ENCODE data around the gene C1orf146.
"Not testable (repeated sequence)": the region's sequence is repeated elsewhere in the genome, so short reads cannot be mapped to it uniquely, and the experiment has no call there.

Gene C1orf146

GRCh38 chr1:92217721-92218120 lies at the start of gene C1orf146:
C1orf146 (plus strand) TSS chr1:92217915; CDS start chr1:92231421, 13,506 bp downstream.
- DNase-seq = no peak

DNA sequence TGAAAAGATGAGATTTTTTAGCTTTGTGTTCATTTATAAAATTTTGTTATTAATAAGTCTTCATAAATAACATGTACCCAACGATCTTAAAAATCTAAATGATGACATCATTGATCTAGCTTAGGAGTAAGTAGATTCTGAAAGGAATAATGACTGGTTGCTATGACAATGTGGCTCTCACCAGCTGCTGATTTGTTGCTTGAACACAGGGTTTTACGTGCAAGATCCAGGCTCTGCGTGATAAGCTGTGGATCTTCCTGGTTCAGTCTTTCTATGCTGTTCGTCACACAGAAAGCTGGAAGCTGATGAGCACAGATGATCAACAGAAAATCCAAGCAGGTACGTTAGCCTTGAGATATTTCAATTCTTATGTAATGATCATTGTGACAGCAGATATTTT lies 49.1 kb upstream of the C1orf146 start:
- DNase-seq = no peak

DNA sequence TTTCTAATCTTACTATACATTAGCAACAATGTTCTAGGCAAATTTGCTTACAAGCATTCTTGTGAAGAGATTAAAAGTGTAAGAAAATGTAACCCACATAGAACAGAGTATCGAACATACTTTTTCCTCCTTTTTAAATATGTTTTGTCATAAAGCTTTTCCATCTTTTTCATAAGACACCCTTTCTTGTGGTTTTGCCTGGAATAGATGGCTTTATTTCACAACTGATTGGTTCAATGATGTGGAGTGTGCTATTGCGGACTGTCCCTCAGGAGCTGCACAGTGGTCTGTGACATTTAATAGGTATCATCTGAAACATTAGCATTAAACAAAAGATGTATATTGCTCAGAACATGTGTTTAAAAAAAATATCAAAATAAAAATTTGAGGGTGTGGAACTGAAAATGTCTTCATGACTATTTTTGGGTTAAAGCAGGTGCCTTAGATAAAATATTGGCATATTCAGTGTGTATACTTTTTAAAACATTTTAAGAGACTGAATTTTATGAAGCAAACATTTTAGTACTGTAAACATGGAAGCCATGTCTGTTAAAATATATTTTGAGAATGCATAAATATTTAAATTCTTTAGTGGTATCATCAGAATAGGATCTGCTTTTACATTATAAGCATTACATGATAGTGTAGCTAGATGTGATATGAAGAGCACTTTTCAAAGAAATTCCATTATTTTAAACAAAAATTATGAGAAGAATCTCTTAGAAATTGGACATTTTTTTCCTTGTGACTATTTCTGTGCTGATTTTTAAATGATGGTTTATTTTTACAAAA lies 48.3 kb upstream of the C1orf146 start:
- no peak for DNase-seq

DNA sequence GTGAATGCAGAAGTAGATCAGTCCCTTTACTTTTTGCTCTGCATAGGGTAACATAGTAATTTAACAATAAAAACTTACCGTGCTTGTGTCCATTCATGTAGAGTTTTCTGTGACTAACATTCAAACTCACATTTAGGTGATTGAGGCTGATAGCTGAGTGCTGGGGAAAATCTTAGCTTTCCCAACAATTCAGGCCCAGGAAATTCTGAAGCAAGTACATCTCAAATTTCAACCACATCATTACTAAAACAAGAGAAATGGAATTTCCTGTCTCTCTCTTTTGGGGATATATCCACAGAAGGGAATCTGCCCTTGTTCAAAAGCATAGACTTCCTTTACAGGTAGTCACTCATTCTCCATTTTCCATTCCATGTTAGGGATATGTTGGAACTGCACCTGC lies 33.1 kb upstream of the C1orf146 start:
- no peak for DNase-seq

GRCh38 chr1:92186081-92186480 lies 31.6 kb upstream of the C1orf146 start:
- DNase-seq = no peak

GRCh38 chr1:92188436-92189255 lies 29.1 kb upstream of the C1orf146 start:
- DNase-seq = no peak

- DNase-seq = no peak
These were observed 26.0 kb upstream of the C1orf146 start for GRCh38 chr1:92191726-92192125.

DNA sequence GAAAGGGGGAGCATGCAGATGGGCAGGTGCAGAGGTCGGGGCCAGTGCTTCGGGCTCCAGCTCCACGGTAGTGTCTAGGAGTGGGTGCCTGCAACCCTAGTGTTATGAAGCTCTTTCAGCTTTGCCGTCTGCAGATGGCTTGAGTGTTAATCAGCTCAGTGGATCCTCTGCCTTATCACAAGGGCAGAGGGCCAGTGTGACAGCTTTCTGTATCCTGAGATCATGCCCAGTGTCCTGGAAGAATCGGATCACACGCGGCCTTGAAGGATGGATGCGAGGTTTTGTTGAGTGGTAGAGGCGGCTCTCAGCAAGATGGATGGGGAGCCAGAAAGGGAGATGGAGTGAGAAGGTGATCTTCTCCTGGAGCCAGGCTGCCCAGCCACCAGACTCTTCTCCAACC lies 25.5 kb upstream of the C1orf146 start:
- no peak for DNase-seq

DNA sequence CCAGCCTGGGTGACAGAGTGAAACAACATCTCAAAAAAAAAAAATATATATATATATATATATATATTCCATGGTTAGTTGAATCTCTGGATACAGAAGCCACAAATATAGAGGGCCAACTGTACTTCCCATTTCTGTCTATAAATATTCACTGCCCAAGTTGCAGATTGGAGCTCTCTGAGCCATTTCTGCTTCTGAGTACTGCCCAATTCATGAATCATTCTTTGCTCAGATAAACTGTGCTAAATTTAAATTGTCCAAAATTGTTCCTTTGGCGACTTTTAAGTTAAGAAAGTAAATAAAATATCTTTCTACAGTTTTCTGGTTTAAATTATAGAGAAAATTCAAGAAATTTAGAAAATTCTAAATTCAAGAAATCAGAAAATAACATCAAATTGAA lies 23.2 kb upstream of the C1orf146 start:
- DNase-seq = no peak

- DNase-seq = no peak
These were observed 15.7 kb upstream of the C1orf146 start for GRCh38 chr1:92201973-92202372.

DNA sequence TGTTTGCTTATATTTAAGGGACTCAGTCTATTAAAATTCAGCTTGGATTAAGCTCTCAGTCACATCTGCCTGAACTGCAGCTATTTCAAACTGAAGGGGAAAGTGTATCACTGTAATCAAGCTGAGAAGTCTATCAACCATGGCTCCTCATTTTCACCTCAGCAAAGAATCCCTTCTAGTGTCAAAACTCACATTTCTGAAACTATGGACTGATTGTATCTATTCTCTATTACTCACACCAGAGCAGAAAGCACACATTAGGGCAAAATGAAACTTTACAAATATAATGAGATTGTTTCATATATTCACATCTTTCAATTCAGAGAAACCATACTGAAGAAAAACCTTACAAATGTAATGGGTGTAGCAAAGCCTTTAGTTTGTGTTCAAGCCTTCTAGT lies 14.6 kb upstream of the C1orf146 start:
- DNase-seq = no peak

DNA sequence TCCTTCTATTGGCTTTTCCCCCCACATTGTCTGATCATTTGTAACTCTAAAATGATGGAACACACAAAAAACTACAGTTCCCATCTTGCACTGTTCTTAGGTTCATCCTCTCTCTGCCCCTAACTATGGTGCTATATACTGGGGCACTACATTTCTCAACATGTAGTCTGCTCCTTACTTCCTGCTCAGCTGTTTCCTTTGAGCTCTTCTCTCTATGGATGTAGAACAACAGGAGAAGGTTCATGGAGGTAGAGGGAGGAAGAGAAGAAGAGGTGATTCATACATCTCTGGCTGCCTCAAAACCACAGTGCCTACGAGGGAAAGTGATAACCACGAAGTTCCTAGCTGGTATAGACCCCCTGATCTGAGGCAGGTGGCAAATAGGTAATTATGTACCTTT lies 7.0 kb upstream of the C1orf146 start:
- no peak for DNase-seq

DNA sequence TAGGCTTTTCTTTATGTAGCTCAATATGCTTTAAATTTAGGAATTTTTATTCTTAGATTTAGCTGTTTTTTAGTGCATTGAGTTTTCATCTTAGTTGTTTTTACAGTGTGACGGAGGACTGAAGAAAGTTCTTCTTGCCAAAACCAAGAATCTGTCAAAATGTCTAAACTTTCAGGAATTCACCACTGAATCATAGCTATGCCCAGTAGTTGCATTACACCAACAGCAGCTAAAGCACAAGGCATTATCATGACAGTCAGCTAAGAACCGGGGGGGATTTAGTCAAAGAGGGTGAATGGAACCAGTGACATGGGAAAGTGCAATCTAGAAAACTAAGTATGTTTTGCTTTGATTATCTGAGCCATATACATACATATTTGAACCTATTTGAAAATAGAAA lies 6.5 kb upstream of the C1orf146 start:
- no peak for DNase-seq

- no peak for DNase-seq
These were observed 844 bp downstream of the C1orf146 start for GRCh38 chr1:92218559-92218958.

- no peak for DNase-seq
These were observed 1.3 kb downstream of the C1orf146 start for GRCh38 chr1:92219028-92219427.

DNA sequence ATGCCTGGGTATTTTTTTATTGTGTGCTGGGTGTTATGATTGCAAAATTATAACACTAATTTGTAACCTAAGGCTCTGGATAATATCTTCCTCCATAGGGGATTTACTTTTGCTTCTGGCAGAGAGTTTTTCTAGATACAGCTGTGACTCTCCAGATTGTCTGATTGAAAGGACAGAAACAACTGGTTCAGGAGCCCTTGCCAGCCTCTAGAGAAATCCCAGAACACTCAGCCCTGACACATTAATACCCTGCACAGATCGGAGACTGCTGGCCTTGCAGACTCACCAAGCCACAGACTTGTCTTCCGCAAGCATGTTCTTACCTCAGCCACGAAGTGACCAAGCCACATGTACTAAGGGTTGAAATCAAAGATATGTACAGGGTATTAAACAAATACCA lies 10.7 kb downstream of the C1orf146 start:
- no peak for DNase-seq

DNA sequence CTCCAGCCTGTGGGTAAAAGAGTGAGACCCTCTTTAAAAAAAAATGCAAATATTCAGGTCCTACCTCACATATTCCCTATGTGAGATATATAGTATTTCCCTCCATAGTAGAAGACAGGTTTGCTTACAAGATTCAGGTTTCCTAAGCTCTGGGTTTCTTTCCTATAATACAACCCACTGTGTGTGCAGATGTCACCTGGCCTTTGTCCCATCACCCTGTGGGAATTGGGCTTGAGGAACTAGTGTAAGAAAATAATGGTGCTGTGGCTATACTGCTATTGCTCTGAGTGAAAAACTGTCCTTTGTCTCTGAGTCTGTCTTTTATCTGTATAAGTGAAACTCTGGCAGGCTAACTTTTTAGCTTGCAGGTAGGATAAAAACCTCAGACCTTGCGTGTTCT lies 13.0 kb downstream of the C1orf146 start:
- no peak for DNase-seq

GRCh38 chr1:92240034-92240433 lies 22.3 kb downstream of the C1orf146 start:
- no peak for DNase-seq

DNA sequence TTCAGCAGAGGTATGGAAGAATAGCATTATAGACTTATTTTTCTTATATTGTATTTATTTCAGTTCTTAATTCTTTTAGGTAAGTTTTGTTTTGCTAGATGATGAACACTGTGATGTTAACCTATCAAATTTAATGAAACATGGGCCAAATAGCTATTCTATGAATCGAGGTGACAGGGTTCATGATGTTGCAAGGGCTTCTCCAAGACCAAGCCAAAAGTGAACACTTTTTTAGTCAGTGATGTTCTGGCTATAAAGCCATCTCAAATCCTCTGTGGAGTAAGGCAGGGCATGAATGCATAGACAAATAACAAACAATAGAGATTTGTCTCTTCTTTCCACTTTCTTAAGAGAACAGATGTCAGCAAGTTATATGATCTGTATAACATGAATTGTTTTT lies 26.7 kb downstream of the C1orf146 start:
- no peak for DNase-seq

DNA sequence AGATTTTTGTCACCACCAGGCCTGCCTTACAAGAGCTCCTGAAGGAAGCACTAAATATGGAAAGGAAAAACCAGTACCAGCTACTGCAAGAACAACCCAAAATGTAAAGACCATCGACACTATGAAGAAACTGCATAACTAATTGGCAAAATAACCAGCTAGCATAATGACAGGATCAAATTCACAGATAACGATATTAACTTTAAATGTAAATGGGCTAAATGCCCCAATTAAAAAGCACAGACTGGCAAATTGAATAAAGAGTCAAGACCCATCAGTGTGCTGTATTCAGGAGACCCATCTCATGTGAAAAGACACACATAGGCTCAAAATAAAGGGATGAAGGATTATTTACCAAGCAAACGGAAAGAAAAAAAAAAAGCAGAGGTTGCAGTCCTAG lies 37.0 kb downstream of the C1orf146 start:
- DNase-seq = not testable (repeated sequence)

GRCh38 chr1:92259350-92259749 lies 41.6 kb downstream of the C1orf146 start:
- no peak for DNase-seq

DNA sequence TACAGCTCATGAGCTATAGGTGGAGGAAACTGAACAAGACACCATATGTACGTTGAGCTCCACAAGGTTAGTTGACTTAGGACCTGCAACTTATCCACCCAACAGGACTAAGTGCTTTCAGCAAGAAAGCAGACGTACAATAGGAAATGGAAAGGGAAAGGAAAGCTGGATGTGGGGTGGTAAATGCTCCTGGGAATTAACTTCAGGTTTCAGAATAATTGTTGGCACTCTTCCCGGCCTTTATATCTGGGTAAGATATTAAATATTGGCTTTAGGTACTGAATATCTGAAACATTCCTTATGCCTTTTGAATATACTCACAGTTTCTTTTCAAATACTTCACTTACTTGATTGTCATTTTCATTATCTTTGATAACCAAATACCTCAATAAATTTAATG lies 44.8 kb downstream of the C1orf146 start:
- no peak for DNase-seq

DNA sequence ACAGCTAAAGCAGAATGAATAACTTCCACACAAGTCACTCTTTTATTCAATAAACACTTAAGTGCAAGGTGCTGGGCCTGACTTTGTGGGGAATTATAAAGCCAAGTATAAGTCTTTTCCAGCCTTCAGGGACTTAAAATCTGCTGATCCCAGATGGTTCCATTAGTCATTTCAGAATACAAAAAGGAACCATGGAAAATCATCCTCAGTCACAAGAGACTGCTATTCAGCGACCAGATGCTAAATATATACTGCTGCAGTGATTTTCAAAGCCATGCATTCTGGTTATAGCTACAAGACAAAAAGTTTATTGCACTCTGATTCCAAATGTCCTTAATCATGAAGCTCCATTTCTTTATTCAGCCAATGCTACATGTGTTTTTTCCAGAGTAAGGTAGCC lies 55.3 kb downstream of the C1orf146 start:
- no peak for DNase-seq

DNA sequence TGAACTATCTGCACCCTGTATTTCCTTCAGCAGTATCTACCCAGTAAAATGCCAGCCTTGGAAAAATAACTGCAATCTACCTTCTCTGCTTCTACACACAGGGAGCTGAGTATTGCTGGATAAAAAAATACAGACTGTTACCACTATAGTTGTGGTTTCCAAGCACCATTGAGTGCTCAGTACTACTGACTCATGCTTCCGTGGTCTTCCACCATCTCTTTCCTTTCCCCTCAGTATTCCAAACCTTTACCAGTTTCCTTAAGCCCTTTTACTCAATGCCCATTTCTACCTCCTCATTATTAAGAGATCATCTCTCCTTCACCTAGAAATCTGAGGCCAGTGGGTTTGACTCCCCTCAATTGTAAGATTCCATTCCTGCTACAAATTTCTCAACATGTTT lies 57.2 kb downstream of the C1orf146 start:
- DNase-seq = no peak

Measured in activated CD8-positive, alpha-beta memory T cell treated with anti-CD3 and anti-CD28 coated beads, Interleukin-2, amount 50 U/mL, for 48 hours (primary cell).